Activated CD4-positive, alpha-beta T cell treated with anti-CD3 and anti-CD28 coated beads, Interleukin-2, amount 10 ng/mL, durations not matched to agents 7 days and 5 days (primary cell): ENCODE data around the gene UBAP2L. TPM values are rescaled to one million over a fixed set of nuclear protein-coding genes. Genes with fewer than 3 reads are reported as not detected.
"Not testable (repeated sequence)": the region's sequence is repeated elsewhere in the genome, so short reads cannot be mapped to it uniquely, and the experiment has no call there.

Experiments
- CTCF ChIA-PET: fragments of 350-600 bp; sonication (Branson Sonifier 250); formaldehyde crosslinking; loops from one replicate; lab custom pipeline; 2021; ENCODE audit warnings: antibody characterized with exemption; lab: Charles Lee
- POLR2A ChIA-PET: fragments of 350-600 bp; sonication (Branson Sonifier 250); formaldehyde crosslinking; loops from one replicate; lab custom pipeline; 2021; ENCODE audit warnings: antibody characterized with exemption; lab: Charles Lee
- DNase-seq: peaks from one replicate; pipeline ENCODE4 v3.0.0-alpha.2; 2020
- H3K27ac Mint-ChIP-seq: one replicate; pipeline ENCODE4 v1.8.0; 2021; ENCODE audit warnings: mild to moderate bottlenecking, moderate library complexity, mixed read lengths
- H3K27me3 Mint-ChIP-seq: one replicate; pipeline ENCODE4 v1.8.0; 2021; ENCODE audit warnings: mixed read lengths
- H3K36me3 Mint-ChIP-seq: one replicate; pipeline ENCODE4 v1.8.0; 2021; ENCODE audit warnings: low read depth, mixed read lengths
- H3K4me1 Mint-ChIP-seq: one replicate; pipeline ENCODE4 v1.8.0; 2021; ENCODE audit warnings: mixed read lengths
- H3K4me3 Mint-ChIP-seq: one replicate; pipeline ENCODE4 v1.8.0; 2021; ENCODE audit warnings: mild to moderate bottlenecking, moderate library complexity, mixed read lengths
- H3K9me3 Mint-ChIP-seq: one replicate; pipeline ENCODE4 v1.8.0; 2021; ENCODE audit warnings: mixed read lengths
- total RNA-seq, 2 experiments: library from RNA; stranded (reverse); gene quantifications; one replicate each; pipeline ENCODE4 v1.2.3, GENCODE V29; 2021

The UBAP2L gene
- total RNA-seq, 2 experiments from 2014 or later = 186 to 211 TPM

DNA sequence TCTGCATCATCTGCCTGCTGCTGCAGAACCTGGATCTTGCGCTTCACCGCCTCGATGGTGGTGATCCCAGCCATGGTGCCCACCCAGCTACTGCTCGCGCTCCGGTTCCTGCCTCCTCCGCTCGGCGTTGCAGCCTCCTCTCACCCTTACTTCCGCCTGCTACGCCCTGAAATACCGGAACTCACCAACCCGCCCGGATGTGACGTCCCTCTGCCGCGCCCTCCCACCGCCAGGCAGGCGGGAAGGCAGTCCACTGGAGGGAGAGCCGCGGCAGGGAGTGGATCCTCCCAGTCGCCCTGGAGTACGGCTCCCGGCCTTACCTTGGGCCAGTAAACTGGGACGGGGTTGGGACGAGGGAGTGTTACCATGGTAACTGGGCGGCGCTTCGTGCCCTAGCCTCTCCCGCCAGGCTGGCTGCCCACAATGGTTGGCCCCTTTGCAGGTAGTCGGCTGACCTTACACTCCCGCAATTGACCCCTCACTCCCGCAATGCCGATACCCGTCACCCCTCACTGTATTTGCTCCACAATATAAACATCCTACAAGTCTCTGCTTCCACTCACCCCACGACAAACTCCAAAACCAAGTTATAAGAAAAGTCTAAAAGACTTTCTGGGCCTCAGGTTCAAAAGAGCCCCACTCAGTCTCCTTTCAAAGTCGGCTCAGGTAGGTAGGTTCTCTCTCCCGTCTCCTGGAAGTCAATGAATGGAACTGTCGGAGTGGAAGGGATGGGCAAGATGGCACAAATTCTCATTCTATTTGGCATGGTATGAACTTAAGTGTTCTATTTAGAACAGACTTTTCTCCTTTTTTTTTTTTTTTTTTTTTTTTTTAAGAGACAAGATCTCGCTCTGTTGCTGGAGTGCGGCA is 37.5 kb upstream of the UBAP2L start:
- ChIA-PET POLR2A (interaction anchor here (0.6 kb wide), 1 partner anchor 206 kb away, joined by 3 read pairs; the partner anchor contains the start of gene JTB), CTCF (no interaction called here)
- peaks cover 47% of the 10 kb centered on the region for H3K4me1 Mint-ChIP-seq
- no peaks in the 10 kb centered on the region for H3K9me3 Mint-ChIP-seq
- DNase-seq = peak; percentile 96
- peak overlapping the region; percentile 99 for H3K4me3 Mint-ChIP-seq
- peaks cover 6% of the 10 kb centered on the region for H3K27me3 Mint-ChIP-seq
- peaks cover 40% of the 10 kb centered on the region for H3K36me3 Mint-ChIP-seq
- peak overlapping the region; percentile 92 for H3K27ac Mint-ChIP-seq

DNA sequence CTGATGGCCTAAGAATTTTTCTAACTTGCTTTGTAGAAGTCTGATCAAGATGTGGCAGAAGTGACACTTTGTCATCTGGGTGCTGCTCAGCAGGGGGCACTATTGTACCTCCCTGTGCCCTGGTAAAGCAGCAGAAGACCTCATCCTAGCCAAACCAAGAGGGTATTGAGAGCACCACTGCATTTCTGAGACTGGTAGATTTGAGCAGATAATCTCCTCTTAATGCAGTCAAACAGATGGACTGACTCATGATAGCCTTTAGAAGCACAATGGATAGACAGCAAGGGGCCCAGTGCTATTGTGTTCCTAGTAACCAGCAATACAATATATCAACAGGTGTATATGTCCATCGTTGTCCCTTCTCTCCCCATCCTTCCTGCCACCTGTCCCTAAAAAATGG is 34.6 kb upstream of the UBAP2L start:
- peaks cover 16% of the 10 kb centered on the region for H3K27me3 Mint-ChIP-seq
- ChIA-PET POLR2A (no interaction called here), CTCF (interaction anchor here (0.6 to 1.3 kb wide), 3 partner anchors 9 to 167 kb away, joined by 3 to 5 read pairs (median 4); no protein-coding TSS in a partner anchor)
- H3K9me3 Mint-ChIP-seq = no peaks in the 10 kb centered on the region
- no peak overlapping the region for H3K4me3 Mint-ChIP-seq
- DNase-seq = peak; percentile 75
- peaks cover 15% of the 10 kb centered on the region for H3K36me3 Mint-ChIP-seq
- H3K4me1 Mint-ChIP-seq = peaks cover 19% of the 10 kb centered on the region
- H3K27ac Mint-ChIP-seq = no peak overlapping the region

DNA sequence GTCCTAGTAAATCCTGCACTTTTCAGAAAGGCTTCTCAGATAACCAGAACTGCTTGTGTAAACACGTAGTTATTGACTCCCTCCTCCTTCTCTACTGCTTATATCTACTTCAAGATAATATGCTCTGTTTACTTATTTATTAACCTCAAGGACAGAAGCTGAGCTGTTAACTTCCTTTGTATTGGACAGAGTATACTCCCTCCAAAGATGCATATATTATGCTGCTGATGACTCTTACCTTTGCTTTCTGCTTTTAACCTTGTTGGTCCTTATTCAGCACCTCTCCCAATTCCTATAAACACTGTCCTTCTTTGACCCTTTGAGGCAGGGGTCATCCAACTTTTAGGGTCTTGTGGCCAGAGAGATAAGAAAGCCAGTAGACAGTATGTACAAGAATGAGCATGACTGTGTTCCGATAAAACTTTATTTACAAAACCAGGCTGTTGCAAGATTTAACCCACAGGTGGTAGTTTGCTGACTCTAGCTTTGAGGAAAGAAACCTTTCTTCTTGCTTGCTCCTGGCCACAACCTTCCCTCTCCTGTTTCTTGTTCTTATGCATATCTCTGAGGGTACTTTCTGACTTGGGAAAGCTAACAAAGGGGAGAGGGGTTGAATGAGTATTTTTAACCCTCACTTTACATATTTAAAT is 33.8 kb upstream of the UBAP2L start:
- Mint-ChIP-seq H3K36me3 (peaks cover 7% of the 10 kb centered on the region), H3K4me3 (no peak overlapping the region), H3K27me3 (peaks cover 24% of the 10 kb centered on the region), H3K4me1 (peaks cover 13% of the 10 kb centered on the region), H3K9me3 (no peaks in the 10 kb centered on the region), H3K27ac (no peak overlapping the region)
- POLR2A ChIA-PET = no interaction called here
- CTCF ChIA-PET = interaction anchor here (1.3 kb wide), 1 partner anchor 9 kb away, joined by 4 read pairs; no protein-coding TSS in a partner anchor
- DNase-seq = no peak

DNA sequence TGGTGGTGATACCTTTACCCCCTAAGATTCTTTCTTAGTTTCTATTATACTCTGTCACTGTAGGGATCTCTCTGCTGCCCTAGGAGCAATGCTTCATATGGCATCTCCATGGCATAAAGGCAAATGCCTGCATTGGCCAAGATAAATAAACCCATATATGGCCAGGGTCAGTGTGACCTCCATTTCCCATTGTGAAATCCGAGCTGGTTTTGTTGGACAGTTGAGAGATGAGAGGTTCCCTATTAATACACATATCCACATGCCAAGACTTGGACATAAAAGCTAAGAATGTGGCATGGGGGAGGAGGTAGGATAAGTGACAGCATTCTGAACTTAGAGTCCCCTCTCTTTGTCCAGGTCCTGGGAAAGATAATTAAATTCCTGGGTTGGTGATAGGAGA is 30.2 kb upstream of the UBAP2L start:
- Mint-ChIP-seq H3K27ac (no peak overlapping the region), H3K4me1 (peaks cover 10% of the 10 kb centered on the region), H3K9me3 (no peaks in the 10 kb centered on the region), H3K27me3 (peaks cover 53% of the 10 kb centered on the region), H3K4me3 (no peak overlapping the region), H3K36me3 (peaks cover 2% of the 10 kb centered on the region)
- CTCF ChIA-PET = interaction anchor here (1.0 to 1.4 kb wide), 2 partner anchors 21 to 144 kb away, joined by 3 to 4 read pairs; no protein-coding TSS in a partner anchor
- POLR2A ChIA-PET = no interaction called here
- DNase-seq = no peak

DNA sequence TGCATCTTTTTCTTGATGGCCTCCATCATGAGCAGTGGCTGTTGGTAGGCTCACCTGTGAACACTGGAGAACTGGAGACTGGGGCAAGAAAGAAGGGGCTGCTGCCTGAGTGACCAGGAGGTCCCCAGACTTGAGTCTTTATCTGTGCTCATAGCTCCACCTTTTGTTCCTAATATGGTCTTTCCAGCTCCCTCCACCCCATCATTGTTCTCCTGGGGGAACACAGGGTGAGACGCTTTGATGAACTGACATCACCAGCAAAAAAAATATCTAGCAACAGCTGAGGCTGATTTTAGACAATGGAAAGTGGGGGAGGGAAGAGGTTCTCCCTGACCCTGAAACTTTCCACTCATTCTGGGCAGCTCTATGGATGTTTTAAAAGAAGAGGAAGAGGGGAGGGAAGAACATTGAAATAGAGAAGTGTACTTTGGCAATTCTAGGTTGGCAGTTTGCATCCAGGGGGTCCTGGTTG is 28.7 kb upstream of the UBAP2L start, which contains the start of gene TPM3:
TSS of gene TPM3 (minus strand) at position 111 of the 472 bp plus-strand sequence. CDS start at position 29, 82 bp downstream.
- no peak for DNase-seq
- H3K27ac Mint-ChIP-seq = no peak within 1 kb of the TSS
- CTCF ChIA-PET = interaction anchor here (0.5 to 1.6 kb wide), 6 partner anchors 8 to 163 kb away, joined by 3 to 9 read pairs (median 3); no protein-coding TSS in a partner anchor

DNA sequence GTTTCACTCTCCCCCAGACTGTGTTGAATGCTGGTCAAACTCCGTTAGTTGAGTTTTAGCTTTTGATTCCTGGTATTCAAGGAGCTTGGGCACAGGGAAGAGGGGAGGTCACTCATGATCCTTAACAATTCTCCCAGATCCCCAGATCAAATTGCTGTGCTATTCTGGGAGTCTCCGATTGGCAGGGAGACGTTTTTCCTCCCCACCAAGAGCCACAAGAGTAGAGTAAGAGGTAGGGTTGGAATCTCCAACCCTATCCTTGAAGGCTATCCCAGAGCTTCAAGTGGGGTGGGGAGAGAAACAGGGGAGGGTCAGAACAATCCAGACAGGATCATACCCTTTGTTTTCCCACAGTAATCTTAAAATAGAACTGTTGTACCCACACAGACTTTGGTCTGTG is 28.3 kb upstream of the UBAP2L start:
- Mint-ChIP-seq H3K27me3 (peaks cover 48% of the 10 kb centered on the region), H3K27ac (no peak overlapping the region), H3K9me3 (no peaks in the 10 kb centered on the region), H3K4me1 (peaks cover 4% of the 10 kb centered on the region), H3K4me3 (no peak overlapping the region), H3K36me3 (peaks cover 2% of the 10 kb centered on the region)
- CTCF ChIA-PET = interaction anchor here (1.1 to 1.6 kb wide), 5 partner anchors 8 to 102 kb away, joined by 3 to 9 read pairs (median 3); no protein-coding TSS in a partner anchor
- no peak for DNase-seq
- POLR2A ChIA-PET = no interaction called here

More for the DNA sequence above, 28.7 kb upstream of the UBAP2L start, which contains the start of gene TPM3:
- peaks cover 2% of the 10 kb centered on the region for H3K36me3 Mint-ChIP-seq
- no peak within 1 kb of the TSS for H3K4me3 Mint-ChIP-seq
- peaks cover 51% of the 10 kb centered on the region for H3K27me3 Mint-ChIP-seq
- POLR2A ChIA-PET = no interaction called here
- H3K4me1 Mint-ChIP-seq = peaks cover 4% of the 10 kb centered on the region
- no peaks in the 10 kb centered on the region for H3K9me3 Mint-ChIP-seq

DNA sequence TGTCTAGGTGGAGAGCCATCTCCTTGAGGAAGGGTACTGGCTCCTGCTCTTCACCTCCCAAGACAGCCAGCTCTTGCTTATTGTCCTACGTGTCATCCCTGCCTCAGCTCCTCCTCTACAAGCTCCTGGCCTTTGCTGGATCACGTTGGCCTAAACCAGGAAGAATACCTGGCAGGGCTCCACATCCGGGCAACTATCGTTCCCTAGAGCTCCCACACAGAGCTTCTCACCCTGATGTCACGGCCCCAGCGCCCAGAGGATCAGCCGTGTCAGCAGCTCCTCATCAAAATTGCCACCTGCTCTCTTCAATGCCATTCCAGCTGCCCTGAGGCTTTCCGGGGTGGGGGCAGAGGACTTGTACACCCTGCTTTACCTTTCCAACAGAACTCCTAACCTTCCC is 26.9 kb upstream of the UBAP2L start:
- Mint-ChIP-seq H3K9me3 (no peaks in the 10 kb centered on the region), H3K4me1 (peaks cover 5% of the 10 kb centered on the region), H3K27ac (no peak overlapping the region), H3K36me3 (peaks cover 2% of the 10 kb centered on the region), H3K27me3 (peaks cover 47% of the 10 kb centered on the region), H3K4me3 (no peak overlapping the region)
- CTCF ChIA-PET = interaction anchor here (0.6 to 1.3 kb wide), 3 partner anchors 9 to 238 kb away, joined by 3 read pairs; no protein-coding TSS in a partner anchor
- POLR2A ChIA-PET = no interaction called here
- DNase-seq = no peak

DNA sequence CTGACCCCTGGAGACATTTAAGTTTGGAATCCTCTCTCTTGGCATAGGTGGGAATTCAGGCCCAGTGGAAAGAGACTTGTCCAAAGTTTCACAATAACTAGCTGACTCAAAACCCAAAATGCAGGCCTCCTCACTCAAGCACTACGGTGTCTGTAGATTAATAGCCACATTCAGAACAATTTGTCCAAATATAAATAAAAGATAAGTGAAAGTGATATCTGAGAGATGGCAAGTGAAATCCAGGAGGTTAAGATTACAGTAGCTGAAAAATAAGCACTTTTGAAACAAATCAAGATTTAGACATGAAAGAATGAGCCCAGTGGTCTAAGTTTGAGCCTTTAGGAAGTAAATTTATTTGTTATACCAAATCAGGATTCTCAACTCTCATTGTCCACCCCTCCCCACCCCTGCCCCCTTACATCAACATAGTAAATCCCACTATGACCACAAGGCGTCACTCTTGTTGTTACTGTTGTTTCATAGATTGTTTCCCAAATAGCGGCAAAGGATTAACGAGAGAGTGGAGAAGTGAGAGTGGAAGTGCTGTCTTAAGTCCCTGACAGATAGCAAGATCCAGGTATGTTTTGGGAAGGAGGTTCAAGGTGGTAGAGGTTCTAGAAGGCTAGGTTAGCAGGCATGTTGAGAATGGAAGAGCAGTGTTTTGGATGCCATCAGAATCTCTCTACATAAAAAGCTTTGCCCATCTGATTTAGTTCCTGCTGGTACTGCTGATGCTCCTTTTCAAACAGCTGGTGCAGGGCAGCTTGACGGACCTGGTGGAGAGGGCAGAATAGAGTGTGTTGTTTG is 21.8 kb upstream of the UBAP2L start:
- peak; percentile 67 for DNase-seq
- no peak overlapping the region for H3K4me3 Mint-ChIP-seq
- H3K27me3 Mint-ChIP-seq = peaks cover 10% of the 10 kb centered on the region
- ChIA-PET POLR2A (no interaction called here), CTCF (interaction anchor here (0.7 to 1.7 kb wide), 10 partner anchors 13 to 344 kb away, joined by 3 to 9 read pairs (median 3); no protein-coding TSS in a partner anchor)
- H3K9me3 Mint-ChIP-seq = no peaks in the 10 kb centered on the region
- H3K36me3 Mint-ChIP-seq = no peaks in the 10 kb centered on the region
- no peak overlapping the region for H3K27ac Mint-ChIP-seq
- H3K4me1 Mint-ChIP-seq = peaks cover 5% of the 10 kb centered on the region

DNA sequence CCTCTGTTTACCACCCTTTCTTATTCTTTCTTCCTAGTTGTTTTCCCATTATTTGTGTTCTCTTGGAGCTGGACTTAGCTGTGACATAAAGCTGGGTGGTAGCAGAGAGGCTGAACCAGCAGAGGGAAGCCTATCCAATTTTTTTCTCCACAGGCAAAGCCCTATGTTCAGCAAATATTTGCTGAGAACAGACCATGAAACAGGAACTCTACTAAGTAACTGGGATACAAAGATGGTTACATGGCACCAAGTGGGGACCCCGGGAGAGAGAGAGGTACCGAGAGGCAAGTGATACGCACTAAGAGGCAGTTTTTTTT is 21.2 kb upstream of the UBAP2L start:
- Mint-ChIP-seq H3K27me3 (peaks cover 7% of the 10 kb centered on the region), H3K27ac (no peak overlapping the region), H3K4me3 (no peak overlapping the region), H3K9me3 (no peaks in the 10 kb centered on the region), H3K4me1 (peaks cover 1% of the 10 kb centered on the region), H3K36me3 (no peaks in the 10 kb centered on the region)
- no peak for DNase-seq
- POLR2A ChIA-PET = no interaction called here
- CTCF ChIA-PET = interaction anchor here (0.7 to 1.7 kb wide), 10 partner anchors 7 to 344 kb away, joined by 3 to 9 read pairs (median 3); partner anchors contain the start of gene TPM3

DNA sequence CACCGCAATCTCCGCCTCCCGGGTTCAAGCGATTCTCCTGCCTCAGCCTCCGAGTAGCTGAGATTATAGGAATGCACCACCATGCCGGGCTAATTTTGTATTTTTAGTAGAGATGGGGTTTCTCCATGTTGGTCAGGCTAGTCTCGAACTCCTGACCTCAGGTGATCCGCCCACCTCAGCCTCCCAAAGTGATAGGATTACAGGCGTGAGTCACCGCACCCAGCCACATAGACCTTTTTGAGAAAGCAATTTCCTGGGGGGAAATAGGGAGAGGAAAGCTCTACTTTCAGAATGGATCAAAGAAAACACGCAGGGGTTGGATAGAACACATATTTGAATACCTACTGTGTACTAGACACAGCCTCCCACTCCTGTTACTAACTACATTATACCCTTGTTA is 15.0 kb upstream of the UBAP2L start:
- H3K9me3 Mint-ChIP-seq, H3K4me1 Mint-ChIP-seq, H3K4me3 Mint-ChIP-seq, H3K27me3 Mint-ChIP-seq, CTCF ChIA-PET, DNase-seq, POLR2A ChIA-PET: not testable (repeated sequence)
- peaks cover 34% of the 10 kb centered on the region for H3K36me3 Mint-ChIP-seq
- H3K27ac Mint-ChIP-seq = peak overlapping the region; percentile 13

DNA sequence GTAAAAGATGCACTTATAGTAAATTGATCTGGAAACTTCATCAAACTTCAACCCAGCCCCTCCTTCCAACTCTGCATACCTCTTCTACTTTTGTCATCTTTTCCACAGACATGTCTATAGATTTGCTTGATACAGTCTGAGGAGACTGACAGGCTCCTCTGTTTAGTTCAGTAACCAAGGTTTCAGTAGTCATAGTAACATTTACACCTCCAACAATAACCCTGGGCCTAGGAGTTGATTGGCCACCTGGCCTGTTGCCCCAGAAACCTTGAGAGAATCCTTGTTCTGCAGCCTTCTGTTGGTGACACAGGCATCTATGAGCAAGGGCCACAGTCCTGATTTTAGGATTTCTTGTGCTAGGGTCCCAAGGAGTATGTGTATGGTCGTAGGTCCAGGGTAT is 14.6 kb upstream of the UBAP2L start, which contains the start of gene CFAP141:
TSS of gene CFAP141 (minus strand) at position 138 of the 400 bp plus-strand sequence. CDS start at position 112, 26 bp downstream.
- no peak for DNase-seq
- Mint-ChIP-seq H3K27me3 (no peaks in the 10 kb centered on the region), H3K4me3 (no peak within 1 kb of the TSS), H3K36me3 (peaks cover 34% of the 10 kb centered on the region), H3K9me3 (no peaks in the 10 kb centered on the region), H3K27ac (peak within 1 kb of the TSS; percentile 13), H3K4me1 (peaks cover 5% of the 10 kb centered on the region)
- ChIA-PET POLR2A (no interaction called here), CTCF (no interaction called here)

DNA sequence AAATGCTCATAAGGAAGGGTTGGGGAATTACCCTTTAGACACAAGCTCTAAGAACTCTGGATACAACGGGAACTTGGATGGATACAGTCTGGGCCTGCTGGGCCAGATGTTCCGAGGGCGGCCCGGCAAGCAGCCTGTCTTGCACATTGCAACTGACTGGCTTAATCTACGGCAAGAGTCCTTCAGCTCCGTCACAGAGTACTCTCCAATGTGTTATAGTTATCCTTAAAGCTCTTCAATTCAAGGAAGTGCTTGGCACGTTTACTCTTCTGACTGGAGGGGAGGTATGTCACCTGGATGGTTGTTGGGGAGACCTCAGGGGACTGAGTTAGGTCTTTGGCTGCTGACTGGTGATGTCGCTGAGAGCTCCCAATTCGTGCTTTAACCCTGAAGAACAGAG is 13.5 kb upstream of the UBAP2L start:
- H3K4me3 Mint-ChIP-seq = no peak overlapping the region
- H3K27ac Mint-ChIP-seq = no peak overlapping the region
- POLR2A ChIA-PET = no interaction called here
- H3K9me3 Mint-ChIP-seq = no peaks in the 10 kb centered on the region
- peaks cover 8% of the 10 kb centered on the region for H3K4me1 Mint-ChIP-seq
- H3K36me3 Mint-ChIP-seq = peaks cover 43% of the 10 kb centered on the region
- CTCF ChIA-PET = interaction anchor here (0.6 to 1.1 kb wide), 6 partner anchors 9 to 300 kb away, joined by 3 to 4 read pairs (median 4); partner anchors contain the start of gene HAX1
- no peaks in the 10 kb centered on the region for H3K27me3 Mint-ChIP-seq
- no peak for DNase-seq
